Stimulated activated naive CD4-positive, alpha-beta T cell (primary cell): ENCODE measurements around the gene ANKEF1.
"Not testable (repeated sequence)": the region's sequence is repeated elsewhere in the genome, so short reads cannot be mapped to it uniquely, and the experiment has no call there.

Experiments used
- DNase-seq, 6 experiments: peaks; one replicate each; lab custom pipeline; 2025; lab: John Stamatoyannopoulos, UW

ANKEF1 gene

DNA sequence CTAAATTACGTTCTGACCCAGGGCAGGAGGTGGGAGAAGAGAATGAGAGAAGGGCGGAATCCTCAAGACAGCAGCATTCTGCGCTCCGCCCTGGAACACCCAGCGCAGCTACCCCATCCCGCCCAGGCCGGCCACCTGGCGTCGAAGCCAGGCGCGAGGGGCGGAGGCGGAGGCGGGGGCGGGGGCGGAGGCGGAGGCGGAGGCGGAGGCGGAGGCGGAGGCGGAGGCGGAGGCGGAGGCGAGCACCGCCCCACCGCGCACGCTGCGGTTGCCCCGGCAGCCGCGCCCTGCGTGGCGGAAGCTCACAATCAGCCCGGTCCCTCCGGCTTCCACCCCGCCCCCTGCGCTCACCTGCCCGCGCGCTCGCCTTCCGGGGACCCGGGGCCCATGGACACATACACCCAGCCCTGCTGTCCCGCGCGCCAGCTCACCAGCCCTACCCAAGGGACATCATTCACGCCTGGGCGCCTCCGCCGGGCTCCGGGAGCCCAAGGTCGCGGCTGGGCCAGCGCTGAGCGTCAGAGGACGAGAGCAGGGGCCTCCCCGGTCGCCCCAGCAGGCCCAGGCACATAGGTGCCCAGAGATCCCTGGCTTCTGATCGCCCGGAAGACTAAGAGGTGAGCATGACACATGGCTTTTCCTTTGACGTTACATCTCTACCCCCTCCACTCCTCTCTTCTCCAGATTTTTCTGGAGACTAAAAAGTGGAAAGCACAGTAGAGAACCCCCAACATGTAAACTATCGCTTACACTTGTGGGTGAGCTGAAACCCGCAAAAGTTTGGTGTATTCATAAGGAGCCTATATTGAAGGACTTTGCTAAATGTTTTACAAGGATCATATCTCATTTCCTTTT lies at the start of gene ANKEF1:
Gene ANKEF1 (plus strand): TSS at position 271 of the 855 bp plus-strand sequence. CDS start 3,315 bp downstream, outside the sequence.
- peak; percentile 66 to 85 (median 74) for DNase-seq

- no peak for DNase-seq
These were observed 49.5 kb upstream of the ANKEF1 start for GRCh38 chr20:9985281-9985680.

DNA sequence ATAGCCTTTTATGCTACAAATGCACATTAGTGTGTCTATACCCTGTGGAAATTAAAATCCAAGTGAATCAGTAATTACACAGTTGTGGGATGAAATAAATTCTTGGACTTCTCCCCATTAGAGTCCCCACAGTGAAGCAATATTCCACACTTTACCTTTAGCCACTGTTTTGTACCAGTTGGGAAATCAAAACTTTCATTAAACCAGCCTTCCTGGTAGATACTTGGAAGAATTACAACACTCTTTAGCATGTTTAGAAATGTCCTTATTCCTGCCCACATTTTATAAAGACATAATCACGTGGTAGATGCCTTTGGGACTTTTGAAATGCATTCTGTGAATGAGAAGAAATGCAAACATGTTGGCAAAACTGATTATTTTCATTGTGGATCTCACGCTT lies 49.0 kb upstream of the ANKEF1 start:
- no peak for DNase-seq

DNA sequence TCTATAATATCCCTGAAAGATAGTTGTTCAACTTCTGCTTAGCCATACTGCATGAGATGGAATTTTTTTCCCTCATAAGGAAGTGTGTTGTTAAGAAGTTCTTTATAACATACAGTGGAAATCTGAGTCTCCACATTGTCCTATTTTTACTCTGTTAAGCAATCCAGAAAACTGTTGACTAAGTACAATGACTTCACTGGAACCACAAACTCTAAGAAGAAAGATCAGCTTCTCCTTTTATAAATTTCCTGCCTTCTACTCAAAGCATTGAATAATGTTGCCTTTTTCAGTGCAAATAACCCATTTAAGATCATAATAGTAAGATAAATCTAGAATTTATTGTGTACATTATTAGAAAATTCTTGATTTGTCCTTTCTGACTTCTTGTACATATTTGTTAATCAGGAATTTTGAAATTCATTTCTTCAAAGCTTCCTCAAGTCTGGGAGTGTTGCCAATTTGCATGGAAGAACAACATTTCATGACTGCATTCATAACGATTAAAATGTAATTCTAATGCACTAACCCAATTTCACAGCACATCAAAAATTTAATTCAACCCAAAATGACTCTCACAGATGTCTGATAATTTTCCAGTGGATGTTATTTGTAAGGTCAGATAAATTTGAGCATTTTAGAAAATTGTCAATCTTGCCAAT lies 45.6 kb upstream of the ANKEF1 start:
- DNase-seq: no peak

DNA sequence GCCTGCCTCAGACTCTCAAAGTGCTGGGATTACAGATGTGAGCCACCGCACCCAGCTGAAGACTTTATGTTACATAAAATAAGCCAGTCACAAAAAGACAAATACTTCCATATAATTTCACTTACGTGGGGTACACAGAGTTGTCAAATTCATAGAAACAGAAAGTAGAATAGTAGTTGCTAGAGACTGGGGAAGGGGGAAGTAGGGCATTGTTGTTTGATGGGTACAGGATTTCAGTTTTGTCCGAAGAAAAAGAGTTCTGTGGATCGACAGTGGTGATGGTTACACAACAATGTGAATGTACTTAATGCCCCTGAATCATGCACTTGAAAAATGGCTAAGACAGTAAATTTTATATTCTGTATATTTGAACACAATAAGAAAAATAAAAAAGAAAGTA lies 41.6 kb upstream of the ANKEF1 start:
- no peak for DNase-seq

DNA sequence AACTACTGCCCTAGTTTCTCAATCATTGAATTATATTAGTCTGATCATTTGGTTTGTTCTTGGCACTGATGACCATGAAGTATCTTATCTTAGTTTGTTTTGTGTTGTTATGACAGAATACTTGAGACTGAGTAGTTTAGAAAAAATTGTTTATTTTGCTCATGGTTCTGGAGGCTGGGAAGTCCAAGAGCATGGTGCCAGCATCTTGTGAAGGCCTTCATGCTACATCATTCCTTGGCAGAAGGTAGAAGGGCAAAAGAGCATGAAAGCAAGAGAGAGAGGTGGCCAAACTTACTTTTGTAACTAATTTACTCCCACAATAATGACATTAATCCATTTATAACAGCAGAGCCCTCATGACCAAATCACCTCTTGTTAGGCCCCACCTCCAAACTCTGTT lies 40.1 kb upstream of the ANKEF1 start:
- no peak for DNase-seq

DNA sequence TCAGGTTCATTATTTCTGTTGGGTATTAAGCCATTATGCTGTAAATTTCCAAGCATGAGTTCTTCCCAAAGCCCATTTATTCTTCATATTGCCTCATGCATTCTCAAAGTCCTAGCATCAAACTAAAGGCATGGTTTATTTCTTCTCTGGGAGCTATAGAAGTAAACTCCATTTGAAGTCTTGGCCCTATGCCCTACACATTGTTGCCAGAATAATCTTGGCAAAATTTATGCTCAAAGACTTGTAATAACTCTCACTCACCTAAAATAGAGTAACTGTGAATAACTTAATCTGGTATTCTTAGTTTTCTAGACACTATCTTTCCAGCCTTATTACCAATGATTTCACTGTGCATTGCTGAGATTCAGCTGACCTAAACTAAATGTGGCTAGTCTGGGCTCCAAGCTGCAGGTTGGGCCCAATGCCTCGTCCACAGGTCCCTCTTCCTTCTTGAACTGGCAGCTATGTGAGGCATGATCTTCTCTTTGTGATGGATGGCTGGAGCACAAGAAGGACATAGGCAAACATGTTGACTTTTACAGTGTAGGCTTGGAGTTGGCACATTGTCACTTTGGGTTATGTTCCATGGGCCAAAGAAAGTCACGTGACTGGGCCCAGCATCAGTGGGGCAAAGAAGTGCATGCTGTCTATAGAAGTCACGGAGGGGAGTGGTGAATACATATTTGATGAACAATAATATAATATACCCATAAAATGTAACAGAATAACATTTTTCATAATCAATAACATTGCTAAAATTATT lies 39.1 kb upstream of the ANKEF1 start:
- DNase-seq: no peak

- DNase-seq: no peak
These were observed 37.8 kb upstream of the ANKEF1 start for GRCh38 chr20:9996944-9997343.

DNA sequence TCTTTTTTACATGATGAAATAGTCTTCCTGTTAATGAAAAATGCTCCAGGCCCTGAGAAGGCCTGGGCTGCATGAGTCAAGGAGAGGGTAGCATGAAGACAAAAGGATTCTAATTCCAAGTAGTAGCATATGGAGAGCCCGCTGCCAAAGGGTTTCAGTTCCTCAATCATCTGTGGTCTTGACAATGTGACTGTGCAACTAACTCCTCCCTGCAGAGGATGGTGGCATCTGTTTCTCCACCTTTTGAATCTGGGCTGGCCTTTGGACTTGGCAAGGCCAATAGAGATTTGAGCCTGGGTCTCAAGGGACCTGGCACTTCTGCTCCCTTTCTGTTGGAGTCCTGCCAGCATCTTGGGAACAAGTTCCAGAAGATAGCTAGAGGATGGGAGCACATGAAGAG lies 35.1 kb upstream of the ANKEF1 start:
- DNase-seq: no peak

DNA sequence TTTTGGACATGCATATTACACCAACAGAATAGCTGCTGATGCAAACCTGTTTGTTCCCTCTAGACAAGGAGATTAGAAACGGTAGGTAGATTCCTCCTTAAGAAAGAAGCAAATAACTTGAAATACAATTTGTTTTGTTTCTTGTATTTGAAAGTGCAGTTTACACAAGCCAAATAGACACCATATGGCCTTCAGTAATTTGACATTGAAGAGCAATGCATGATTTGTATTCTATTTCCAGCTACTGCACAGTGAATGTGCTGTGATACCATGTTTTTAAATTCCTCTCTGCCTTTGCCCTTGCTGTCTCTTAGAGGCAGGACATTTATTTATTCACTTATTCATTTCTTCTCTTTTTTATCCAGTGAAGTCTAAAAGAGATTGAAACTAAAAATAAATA lies 31.9 kb upstream of the ANKEF1 start:
- no peak for DNase-seq

DNA sequence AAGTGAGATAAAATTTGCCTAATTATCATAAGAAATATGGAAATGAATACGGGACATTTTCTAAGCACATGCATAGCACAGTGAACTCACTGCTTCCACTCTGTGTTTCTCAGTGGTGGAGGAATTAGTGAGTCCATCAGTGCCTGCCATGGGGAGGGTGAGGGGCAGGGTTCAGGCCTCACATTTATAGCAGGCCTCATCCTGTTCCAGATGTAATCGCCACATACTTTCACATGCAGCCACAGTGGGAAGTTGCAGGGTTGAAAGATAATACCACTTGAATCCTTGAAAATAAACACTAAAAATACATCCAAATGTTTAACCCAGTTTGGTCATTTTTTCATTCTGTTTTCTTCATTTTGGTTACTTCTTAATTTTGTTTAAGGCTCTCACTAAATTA lies 29.9 kb upstream of the ANKEF1 start:
- DNase-seq: no peak

GRCh38 chr20:10005885-10006284 lies 28.9 kb upstream of the ANKEF1 start:
- DNase-seq: no peak

DNA sequence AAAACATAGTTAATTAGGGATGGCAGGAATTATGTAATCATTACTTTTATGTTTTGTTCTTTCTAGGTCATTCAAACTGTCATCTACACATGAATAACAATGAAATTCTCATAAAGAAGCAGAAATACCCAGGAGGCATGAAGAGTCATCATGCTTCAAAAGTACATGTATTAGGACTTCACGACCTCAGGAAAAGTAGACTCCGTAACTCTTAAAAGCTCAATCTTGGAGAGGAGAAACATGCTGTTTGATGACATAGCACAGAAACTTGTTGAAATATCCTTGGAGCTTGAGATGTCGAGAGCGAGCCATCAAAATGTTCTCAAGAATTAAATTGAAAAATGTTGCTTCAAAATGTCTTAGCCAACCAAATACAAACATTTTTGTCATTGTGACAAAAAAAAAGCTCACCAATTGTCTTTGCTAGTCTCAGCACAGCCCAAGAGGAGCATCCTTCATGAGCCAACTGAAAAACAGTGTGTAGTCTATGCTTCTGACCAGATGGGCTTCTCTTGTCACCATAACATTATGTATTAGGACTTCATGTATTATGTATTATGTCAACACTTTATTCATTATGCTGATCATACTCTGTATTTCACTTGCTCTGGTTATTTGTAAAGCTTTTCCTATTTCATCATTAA lies 28.2 kb upstream of the ANKEF1 start:
- DNase-seq: no peak

GRCh38 chr20:10007158-10007557 lies 27.6 kb upstream of the ANKEF1 start:
- no peak for DNase-seq

DNA sequence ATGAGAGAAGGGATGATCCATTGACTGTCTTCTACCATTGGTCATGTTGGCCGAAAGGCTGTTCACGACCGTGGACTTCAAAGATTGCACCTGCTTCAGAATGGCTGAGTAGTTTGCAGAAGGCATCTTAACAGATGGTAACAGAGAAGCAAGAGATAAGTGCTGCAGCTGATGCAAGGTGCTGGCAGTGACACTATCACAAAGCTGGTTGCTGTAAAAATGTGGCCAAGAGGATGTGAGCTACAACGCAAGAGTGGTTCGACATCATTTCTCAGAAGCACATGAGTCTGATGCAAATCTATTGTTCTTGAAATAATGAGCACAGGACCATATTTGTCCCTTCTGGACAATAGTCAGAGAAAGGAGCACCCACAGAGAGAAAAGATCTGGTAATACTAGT lies 27.0 kb upstream of the ANKEF1 start:
- no peak for DNase-seq

DNA sequence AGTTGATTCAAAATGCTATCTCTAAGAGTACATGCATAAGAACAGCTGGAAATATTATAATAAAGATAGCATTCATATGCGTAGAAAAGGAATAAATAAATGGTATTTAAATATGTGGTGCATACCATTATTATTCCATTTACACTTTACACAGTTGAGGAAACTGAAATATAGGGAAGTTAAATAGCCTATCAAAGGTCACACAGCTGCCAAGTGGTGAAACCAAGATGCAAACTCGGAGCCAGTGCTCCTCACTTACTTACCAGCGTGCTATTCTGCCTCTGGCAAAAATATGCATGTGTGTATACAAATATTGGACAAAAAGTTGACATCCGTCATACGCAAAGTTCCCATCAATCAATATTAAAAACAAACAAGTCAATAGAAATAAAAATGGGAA lies 22.3 kb upstream of the ANKEF1 start:
- no peak for DNase-seq

DNA sequence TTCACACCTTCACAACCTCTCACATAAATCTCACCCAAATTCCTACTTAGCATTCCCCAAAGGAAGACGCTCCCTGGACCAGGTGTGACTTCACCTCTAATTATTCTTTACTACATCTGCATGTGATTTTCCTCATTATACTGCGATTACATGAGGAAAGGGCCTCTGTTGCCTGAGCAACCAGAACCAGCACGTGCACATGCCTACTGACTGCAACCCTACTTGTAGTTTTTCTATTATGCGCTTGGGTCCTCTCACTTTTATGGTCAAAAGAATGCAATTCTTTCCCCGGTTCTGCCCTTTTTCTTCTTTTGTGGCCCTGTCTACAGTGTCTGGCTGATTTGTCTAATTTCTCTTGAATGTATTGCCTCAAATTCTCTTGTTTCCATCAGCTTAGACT lies 20.4 kb upstream of the ANKEF1 start:
- no peak for DNase-seq

- no peak for DNase-seq
These were observed 13.8 kb upstream of the ANKEF1 start for GRCh38 chr20:10020937-10021336.

DNA sequence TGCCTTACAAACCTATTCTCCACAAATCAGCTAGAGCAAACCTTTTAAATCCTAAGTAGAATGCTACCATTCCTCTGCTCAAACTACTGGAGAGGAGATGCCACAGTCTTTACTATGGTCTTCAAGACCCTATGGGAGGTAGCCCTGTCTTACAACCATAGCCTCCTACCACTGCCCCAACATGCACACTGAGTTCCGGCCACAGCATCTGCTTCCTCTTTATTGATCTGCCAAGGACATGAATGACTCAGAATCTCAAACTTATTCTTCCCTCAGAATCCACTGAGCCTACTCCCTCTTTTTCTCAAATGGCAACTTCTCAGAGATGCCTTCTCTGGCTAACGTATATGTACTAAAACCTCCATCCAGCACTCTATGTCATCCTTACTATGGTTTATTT lies 12.2 kb upstream of the ANKEF1 start:
- DNase-seq: no peak

GRCh38 chr20:10023911-10024310 lies 10.9 kb upstream of the ANKEF1 start:
- no peak for DNase-seq

- not testable (repeated sequence) for DNase-seq
These were observed 3.2 kb upstream of the ANKEF1 start for GRCh38 chr20:10031451-10032215.

GRCh38 chr20:10032269-10032668 lies 2.5 kb upstream of the ANKEF1 start:
- not testable (repeated sequence) for DNase-seq
